ENCODE data around the gene CELF3.

- no peak for TF ChIP-seq RAD21 (IDR thresholded peaks at IDR 0.05; ENCODE audit: low read depth)
- TF ChIP-seq, protein P1, sequence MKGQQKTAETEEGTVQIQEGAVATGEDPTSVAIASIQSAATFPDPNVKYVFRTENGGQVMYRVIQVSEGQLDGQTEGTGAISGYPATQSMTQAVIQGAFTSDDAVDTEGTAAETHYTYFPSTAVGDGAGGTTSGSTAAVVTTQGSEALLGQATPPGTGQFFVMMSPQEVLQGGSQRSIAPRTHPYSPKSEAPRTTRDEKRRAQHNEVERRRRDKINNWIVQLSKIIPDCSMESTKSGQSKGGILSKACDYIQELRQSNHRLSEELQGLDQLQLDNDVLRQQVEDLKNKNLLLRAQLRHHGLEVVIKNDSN (IDR thresholded peaks at IDR 0.05) = no peak
- no peak for TF ChIP-seq REST (IDR thresholded peaks at IDR 0.05; ENCODE audit: low read depth)
- no peak for TF ChIP-seq TAF1 (IDR thresholded peaks at IDR 0.05; ENCODE audit: low read depth)
- TF ChIP-seq EGR1 (IDR thresholded peaks at IDR 0.05) = no peak
- TF ChIP-seq EP300 (IDR thresholded peaks at IDR 0.05; ENCODE audit: borderline replicate concordance) = no peak
- no peak for TF ChIP-seq MAX (IDR thresholded peaks at IDR 0.05)
- no peak for TF ChIP-seq CREB1 (IDR thresholded peaks at IDR 0.05; ENCODE audit: low read depth)
- TF ChIP-seq FOXM1 (IDR thresholded peaks at IDR 0.05; ENCODE audit: borderline replicate concordance, low read depth) = no peak
- no peak for TF ChIP-seq CEBPB (IDR thresholded peaks at IDR 0.05)
- TF ChIP-seq ZBTB7A (IDR thresholded peaks at IDR 0.05; ENCODE audit: low read depth) = no peak
- TF ChIP-seq YY1 (IDR thresholded peaks at IDR 0.05; ENCODE audit: low read depth) = no peak
- TF ChIP-seq NFIC (IDR thresholded peaks at IDR 0.05) = no peak
- no peak for TF ChIP-seq TEAD4 (IDR thresholded peaks at IDR 0.05)
These were observed 16.5 kb upstream of the CELF3 start for GRCh38 chr1:151733126-151733525.
